Bronchial epithelial cell (primary cell): Measurements from ENCODE around the gene ACSF2. TPM values are rescaled to one million over a fixed set of nuclear protein-coding genes. Genes with fewer than 3 reads are reported as not detected.

Experiments
- DNase-seq: peaks from one replicate; pipeline ENCODE4 v3.0.0-alpha.2; 2010; ENCODE audit warnings: low read depth
- FAIRE-seq: peaks from 2 replicates; lab custom pipeline; 2011; peaks lifted over from hg19 to GRCh38; lab: Jason Lieb, UNC
- H3K27me3 ChIP-seq: 2 replicates; pipeline ENCODE4 v1.5.1; 2011; ENCODE audit warnings: low read length; ENCODE audit not compliant: control insufficient read depth, insufficient read depth
- H3K36me3 ChIP-seq: 2 replicates; pipeline ENCODE4 v1.5.1; 2011; ENCODE audit warnings: low read length; ENCODE audit not compliant: control insufficient read depth, insufficient read depth
- H3K4me3 ChIP-seq: 2 replicates; pipeline ENCODE4 v1.5.1; 2011; ENCODE audit warnings: mild to moderate bottlenecking, low read depth, low read length, control low read depth
- CTCF ChIP-seq: IDR thresholded peaks from 2 replicates; pipeline ENCODE4 v1.5.1; 2011; ENCODE audit warnings: mild to moderate bottlenecking, moderate library complexity, low read length, control low read depth, inconsistent platforms; ENCODE audit not compliant: insufficient read depth, severe bottlenecking
- total RNA-seq: library from RNA; depleted of rRNA; stranded (reverse); fragments of >200 nt; gene quantifications from 2 replicates; pipeline ENCODE4 v1.2.1, GENCODE V29; 2014

ACSF2 gene
- total RNA-seq, 1 donor from 2014 or later, result 14.7 TPM

DNA sequence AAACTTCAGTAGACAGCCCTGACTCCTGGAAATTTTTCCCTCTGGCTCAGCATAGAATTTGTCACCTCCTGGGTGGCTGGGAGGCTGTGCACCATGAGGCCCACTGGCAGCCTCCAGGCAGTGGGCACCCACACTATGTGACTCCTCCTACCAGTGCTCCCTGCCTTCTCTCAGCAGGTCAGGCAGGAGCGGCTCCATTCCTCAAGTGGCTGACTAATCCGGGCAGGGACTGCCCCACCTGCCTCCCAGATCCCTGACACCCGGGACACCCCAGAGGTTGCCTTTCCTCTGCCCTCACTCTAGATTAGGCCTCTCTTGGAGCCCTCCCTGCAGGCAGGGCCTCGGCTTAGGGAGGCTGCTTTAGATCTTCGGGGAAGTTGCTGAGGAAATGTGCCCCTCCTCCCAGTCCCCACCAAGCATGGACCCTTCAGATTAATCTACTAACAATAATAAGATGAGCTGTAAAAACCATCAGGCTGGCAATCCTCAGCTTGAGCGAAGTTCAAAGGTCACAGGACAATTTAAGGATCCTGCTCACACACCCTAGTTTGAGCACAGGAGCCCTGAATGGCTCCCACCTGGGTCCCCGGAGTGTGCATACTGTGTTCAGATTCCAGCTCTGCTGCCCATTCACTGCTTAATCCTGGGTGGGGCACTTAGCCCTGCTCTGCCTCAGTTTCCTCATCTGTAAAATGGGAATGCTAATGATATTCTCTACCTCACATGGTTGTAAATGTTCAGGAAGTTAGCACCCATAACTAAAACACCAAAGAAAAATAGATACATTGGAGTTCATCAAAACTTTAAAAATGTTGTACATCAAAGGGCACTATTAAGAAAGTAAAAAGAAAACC, 72.2 kb downstream of the ACSF2 start:
- peak; percentile 76 for DNase-seq
- H3K36me3 ChIP-seq, result no peaks in the 10 kb centered on the region
- FAIRE-seq, result no peak
- no peak overlapping the region for H3K4me3 ChIP-seq
- no peaks in the 10 kb centered on the region for H3K27me3 ChIP-seq
- no peak for TF ChIP-seq CTCF

- no peak for FAIRE-seq
- DNase-seq, result no peak
Observed at GRCh38 chr17:50499270-50499669, 73.3 kb downstream of the ACSF2 start.

DNA sequence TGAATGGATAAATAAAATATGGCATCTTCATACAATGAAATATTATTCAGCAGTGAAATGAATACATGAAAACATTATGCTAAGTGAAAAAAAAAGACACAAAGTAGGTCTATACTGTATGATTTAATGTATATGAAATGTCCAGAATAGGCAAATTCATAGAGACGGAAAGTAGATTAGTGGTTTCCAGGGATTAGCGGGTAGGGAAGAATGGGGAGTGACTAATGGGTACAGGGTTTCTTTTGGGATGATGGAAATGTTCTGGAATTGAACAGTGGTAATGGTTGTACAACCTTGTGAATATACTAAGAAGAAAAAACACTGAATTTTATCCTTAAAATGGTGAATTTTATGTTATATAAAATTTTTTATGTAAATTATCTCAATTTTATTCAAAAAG, 73.7 kb downstream of the ACSF2 start:
- no peaks in the 10 kb centered on the region for H3K27me3 ChIP-seq

More at GRCh38 chr17:50499270-50499669, 73.3 kb downstream of the ACSF2 start:
- H3K36me3 ChIP-seq, result no peaks in the 10 kb centered on the region
- no peak for TF ChIP-seq CTCF
- no peak overlapping the region for H3K4me3 ChIP-seq
- H3K27me3 ChIP-seq, result no peaks in the 10 kb centered on the region

DNA sequence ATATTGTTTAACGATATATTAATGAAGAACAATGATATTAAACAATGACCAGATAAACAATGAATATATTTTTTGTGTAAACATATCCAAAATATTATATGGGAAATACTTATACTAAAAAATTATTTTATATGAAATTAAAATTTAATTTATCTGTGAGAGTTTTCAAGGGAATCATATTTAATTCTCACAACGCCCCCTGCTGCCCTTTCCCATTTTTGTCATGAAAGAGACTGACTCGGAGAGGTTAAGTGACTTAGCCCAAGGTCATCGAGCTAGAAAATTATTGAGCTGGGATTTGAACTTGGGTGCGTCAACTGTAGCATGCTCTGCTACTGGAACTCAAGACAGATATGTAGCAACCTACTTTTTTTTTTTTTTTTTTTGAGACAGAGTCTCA, 75.0 kb downstream of the ACSF2 start:
- peak; percentile 27 for TF ChIP-seq CTCF
- Histone ChIP-seq H3K36me3 (no peaks in the 10 kb centered on the region), H3K4me3 (no peak overlapping the region), H3K27me3 (no peaks in the 10 kb centered on the region)
- DNase-seq, result no peak
- FAIRE-seq, result no peak

More for the DNA sequence above, 73.7 kb downstream of the ACSF2 start:
- DNase-seq (no peak), FAIRE-seq (no peak)
- TF ChIP-seq CTCF, result no peak
- Histone ChIP-seq H3K36me3 (no peaks in the 10 kb centered on the region), H3K4me3 (no peak overlapping the region)

- no peak for TF ChIP-seq CTCF
- Histone ChIP-seq H3K4me3 (no peak overlapping the region), H3K27me3 (no peaks in the 10 kb centered on the region), H3K36me3 (no peaks in the 10 kb centered on the region)
- no peak for DNase-seq
- no peak for FAIRE-seq
Observed at GRCh38 chr17:50502301-50502990, 76.4 kb downstream of the ACSF2 start.
